Measurements from ENCODE around the gene NPL. TPM values are rescaled to one million over a fixed set of nuclear protein-coding genes. Genes with fewer than 3 reads are reported as not detected.

The NPL gene
- polyA plus RNA-seq, 1 of the 3 experiments (the other 2 are of a cell fraction): 1.5 TPM

GRCh38 chr1:182872881-182873280, 83.3 kb downstream of the NPL start:
- CTCF ChIA-PET: no interaction called here
- 97% methylated on average over 3 of the region's 3 CpGs for WGBS (ENCODE audit: low lambda C conversion rate)
- H4K20me1 ChIP-seq (ENCODE audit: insufficient read depth): no peaks in the 10 kb centered on the region
- peaks cover 100% of the 10 kb centered on the region in 2 experiments for H3K36me3 ChIP-seq (replicated peaks in 1 of 2; ENCODE audit: control insufficient read depth in 1 of 2, insufficient read depth in 2 of 2, low read length in 1 of 2)
- H3K79me2 ChIP-seq (ENCODE audit: insufficient read depth): peaks cover 50% of the 10 kb centered on the region
- no peaks in the 10 kb centered on the region for H3K9me2 ChIP-seq
- no peaks in the 10 kb centered on the region for H3K27me3 ChIP-seq (ENCODE audit: insufficient read depth)
- no peak overlapping the region for H2AFZ ChIP-seq (ENCODE audit: low read depth)
- TF ChIP-seq GATA2 (CRISPR knock-in tag; IDR thresholded peaks at IDR 0.05) (no peak), RCOR1 (IDR thresholded peaks at IDR 0.05; ENCODE audit: low read length) (no peak), ELF1 (IDR thresholded peaks at IDR 0.05) (no peak), USF2 (IDR thresholded peaks at IDR 0.05; ENCODE audit: borderline replicate concordance, low read depth, low read length) (no peak), RAD21 (IDR thresholded peaks at IDR 0.05; ENCODE audit: low read length) (no peak), EP300 (IDR thresholded peaks at IDR 0.05; ENCODE audit: borderline replicate concordance in 1 of 2, low read depth in 1 of 2, low read length in 1 of 2) (no peak), RFX5 (IDR thresholded peaks at IDR 0.05; ENCODE audit: low read length) (no peak), CTCF (IDR thresholded peaks at IDR 0.05) (no peak), TEAD4 (IDR thresholded peaks at IDR 0.05; ENCODE audit: borderline replicate concordance, insufficient read depth) (no peak), EZH2phosphoT487 (IDR thresholded peaks at IDR 0.05; ENCODE audit: borderline replicate concordance, low read depth) (no peak), MEF2A (IDR thresholded peaks at IDR 0.05; ENCODE audit: borderline replicate concordance, low read depth) (no peak), MXI1 (IDR thresholded peaks at IDR 0.05; ENCODE audit: low read depth, low read length) (no peak), SIN3A (IDR thresholded peaks at IDR 0.05; ENCODE audit: borderline replicate concordance, low read depth, low read length) (no peak), PBX3 (IDR thresholded peaks at IDR 0.05) (no peak), POLR2AphosphoS5 (IDR thresholded peaks at IDR 0.05; ENCODE audit: low read depth, low read length) (no peak), TCF12 (IDR thresholded peaks at IDR 0.05) (no peak), REST (IDR thresholded peaks at IDR 0.05; ENCODE audit: low read depth, low read length) (no peak)
- H3K9ac ChIP-seq: no peak overlapping the region
- no peak overlapping the region for H3K4me3 ChIP-seq (ENCODE audit: low read depth in 2 of 2, low read length in 1 of 2)
- H3K4me1 ChIP-seq (ENCODE audit: control insufficient read depth in 1 of 2, insufficient read depth in 2 of 2, low read depth in 1 of 2, low read length in 1 of 2): no peaks in the 10 kb centered on the region
- H3K4me2 ChIP-seq: no peak overlapping the region
- H3F3A ChIP-seq (replicated peaks; ENCODE audit: insufficient read depth): peaks cover 20% of the 10 kb centered on the region
- POLR2A ChIA-PET: no interaction called here
- no peak overlapping the region for H3K27ac ChIP-seq (ENCODE audit: low read depth in 2 of 2, low read length in 1 of 2)
- H3K9me3 ChIP-seq: no peaks in the 10 kb centered on the region
- DNase-seq: no peak
